Stimulated activated CD4-positive, alpha-beta T cell treated with anti-CD3 and anti-CD28 coated beads, Interleukin-12 subunit alpha, Interleukin-12 subunit beta, amount 100 ng/mL, for 48 hours (primary cell): ENCODE measurements around the gene KY.

Experiments
- DNase-seq, 3 donors: peaks; one replicate each; pipeline ENCODE4 v3.0.0-alpha.2; 2020; ENCODE audit warnings: low read depth in 2 of 3, low spot score in 1 of 3

KY gene, protein sequence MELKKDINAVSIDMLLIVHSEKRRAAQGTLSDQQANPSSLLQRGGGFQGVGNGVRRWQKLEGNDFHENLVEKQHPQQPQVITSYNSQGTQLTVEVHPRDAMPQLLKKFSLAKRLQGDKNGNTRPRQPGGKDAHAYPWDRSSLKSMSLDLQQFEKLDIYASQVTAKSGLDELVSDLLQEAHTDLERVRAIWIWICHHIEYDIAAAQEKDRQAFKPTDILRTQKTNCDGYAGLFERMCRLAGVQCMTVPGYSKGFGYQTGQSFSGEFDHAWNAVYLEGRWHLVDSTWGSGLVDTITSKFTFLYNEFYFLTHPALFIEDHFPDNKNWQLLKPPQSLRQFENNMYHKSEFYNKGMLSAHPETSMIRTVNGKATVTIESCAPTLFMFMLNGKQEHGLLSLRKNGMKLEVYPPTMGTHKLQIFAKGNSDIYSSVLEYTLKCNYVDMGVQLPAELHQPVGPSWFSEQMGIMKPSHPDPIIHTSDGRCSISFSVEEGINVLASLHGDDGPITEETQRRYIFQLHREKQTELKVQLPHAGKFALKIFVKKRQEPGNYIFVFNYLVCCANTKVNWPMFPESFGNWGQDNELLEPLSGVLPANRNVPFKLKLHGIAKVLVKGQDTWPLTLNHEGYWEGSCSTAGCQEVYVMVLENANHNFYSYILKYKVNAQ

DNA sequence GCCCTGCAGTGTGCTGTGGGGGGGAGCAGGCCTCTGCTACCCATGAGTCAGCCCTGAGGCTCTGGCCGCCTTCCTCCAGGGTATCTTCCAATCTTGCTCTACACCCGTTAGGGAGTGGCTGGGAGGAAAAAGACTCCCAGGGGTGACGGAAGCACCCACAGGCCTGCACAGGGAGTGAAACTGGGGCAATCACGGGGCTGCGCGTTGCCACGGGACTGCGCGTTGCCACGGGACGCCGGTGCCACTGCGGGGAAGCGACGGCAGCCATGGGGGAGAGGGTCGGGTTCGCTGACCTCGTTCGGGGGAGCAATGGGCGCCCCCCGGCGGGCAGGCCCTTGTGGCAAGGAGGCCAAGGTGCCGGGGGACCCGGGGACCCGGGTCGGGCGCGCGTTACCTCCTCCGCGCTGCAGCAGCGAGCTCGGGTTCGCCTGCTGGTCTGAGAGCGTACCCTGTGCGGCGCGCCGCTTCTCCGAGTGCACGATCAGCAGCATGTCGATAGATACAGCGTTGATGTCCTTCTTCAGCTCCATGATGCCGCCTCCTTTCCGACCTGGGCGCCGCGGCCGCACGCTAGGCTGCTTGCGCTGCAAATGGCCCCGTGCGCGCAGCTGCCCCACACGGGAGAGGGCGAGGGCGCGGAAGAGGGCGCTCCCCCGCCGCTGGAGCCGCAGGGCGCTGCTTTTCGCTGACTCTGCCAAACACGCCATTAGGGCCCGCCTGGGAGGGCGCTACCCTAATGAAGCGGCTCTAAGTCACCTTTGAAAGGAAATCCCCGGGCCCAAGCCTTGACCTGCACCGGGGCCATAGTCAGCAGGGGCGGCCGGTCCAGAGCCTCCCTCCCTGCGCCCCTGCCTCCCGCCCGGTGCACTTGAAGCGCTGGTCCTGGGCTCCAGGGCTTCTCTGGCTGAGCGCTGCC lies at the start of gene KY:
Gene KY (minus strand): TSS at position 592 of the 916 bp plus-strand sequence. CDS start 62 bp downstream, at position 530.
- DNase-seq = no peak

DNA sequence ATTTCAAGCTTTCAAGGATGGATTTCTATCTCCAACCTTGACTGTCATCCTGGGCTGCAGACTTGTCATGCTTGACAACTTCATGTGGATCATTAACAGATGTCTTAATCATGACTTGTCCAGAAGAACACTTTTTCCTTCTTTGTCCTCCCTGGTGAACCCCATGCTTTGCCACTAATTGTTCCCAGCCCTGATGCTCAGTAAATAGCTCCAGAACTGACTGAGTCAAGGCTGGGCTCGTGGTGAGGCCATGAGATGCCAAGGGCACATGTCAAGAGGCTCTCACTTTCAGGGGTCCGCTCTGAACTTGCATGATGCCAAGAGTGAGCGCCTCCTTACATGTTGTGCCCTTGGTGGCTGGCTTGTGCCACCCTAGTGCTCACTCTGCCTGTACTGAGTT lies 48.9 kb upstream of the KY start:
- DNase-seq = no peak

DNA sequence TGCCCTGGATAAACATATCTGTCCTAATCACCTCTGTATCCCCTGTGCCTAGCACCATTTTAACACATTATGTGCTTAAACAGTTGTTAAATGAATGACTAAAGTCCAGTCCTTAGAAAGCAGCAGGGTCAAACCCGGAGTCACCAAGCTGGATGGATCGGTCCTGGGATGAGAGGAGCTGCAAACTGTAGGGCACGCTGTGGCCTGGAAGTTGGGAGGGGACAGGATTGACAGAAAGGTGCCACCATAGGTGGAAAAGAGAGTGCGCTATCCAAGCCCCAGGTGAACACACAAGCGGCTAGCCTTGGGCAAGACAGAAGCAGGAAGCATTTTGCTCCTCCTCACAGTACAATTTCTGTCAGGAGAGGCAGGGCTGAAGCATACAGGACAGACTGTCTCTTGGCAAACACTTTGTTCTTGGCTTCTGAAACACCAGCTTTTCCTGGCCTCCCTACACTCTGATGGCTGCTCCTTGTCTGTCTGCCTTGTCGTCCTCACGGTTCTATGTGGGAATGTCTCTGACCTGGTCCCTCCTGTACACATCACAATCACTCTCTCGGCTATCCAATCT lies 48.4 kb upstream of the KY start:
- no peak for DNase-seq

DNA sequence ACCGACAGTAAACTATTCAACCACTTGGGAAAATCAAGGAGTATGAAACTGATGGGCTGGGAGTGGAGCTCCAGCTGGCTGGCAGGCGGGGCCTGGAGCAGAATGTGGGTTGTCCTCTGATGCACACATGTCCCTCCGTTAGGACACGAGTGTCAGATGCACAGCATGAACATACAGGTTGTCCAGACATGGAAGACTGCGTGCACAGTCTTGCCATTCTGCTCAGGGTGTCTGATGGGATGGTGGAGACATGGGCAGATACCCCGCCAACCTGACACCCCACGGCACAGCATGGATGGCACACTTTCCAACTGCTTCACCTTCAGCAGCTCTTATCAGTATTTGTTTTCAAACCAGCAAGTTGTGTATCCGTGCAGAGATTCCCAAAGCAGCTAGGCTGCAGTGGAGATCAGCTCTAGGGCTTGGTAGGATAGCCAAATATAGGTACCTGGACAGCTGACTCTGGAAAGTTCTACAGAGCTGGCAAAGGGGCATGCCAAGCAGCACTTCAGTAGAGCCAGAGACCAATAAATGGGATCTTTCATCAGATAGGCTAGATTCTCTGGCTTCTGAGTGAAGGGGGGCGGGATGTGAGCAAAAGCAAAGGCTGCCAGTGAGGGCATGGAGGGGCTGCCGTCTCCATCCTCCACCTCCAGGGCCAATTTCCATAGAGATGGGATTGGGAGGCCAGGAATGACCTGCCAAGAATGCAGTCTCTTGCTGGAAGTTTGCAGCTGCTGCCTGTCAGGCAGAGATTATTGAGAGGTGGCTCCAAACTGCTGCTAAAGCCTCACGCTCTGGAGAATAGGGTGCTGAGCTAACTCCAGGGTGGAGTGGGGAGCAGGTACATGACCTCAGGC lies 47.2 kb upstream of the KY start:
- no peak for DNase-seq

DNA sequence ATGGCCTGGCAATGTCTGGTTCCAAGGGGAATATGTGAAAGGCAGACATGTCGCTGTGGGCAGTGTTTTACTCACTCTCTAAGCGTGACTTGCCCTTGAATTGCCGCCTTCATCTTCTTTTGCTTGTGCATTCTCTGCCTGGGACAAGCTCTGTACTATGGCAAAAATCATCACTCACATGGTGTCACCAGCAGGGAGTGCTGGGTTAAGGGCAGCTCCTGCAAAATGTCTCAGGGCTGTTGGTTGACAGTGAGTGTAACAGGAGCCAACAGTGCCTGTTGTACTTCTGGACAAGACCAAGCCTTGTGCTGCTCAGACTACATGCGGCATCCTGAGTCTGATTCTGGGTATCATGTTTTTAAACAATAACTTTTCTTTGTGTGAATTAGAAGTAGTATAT lies 45.3 kb upstream of the KY start:
- no peak for DNase-seq

DNA sequence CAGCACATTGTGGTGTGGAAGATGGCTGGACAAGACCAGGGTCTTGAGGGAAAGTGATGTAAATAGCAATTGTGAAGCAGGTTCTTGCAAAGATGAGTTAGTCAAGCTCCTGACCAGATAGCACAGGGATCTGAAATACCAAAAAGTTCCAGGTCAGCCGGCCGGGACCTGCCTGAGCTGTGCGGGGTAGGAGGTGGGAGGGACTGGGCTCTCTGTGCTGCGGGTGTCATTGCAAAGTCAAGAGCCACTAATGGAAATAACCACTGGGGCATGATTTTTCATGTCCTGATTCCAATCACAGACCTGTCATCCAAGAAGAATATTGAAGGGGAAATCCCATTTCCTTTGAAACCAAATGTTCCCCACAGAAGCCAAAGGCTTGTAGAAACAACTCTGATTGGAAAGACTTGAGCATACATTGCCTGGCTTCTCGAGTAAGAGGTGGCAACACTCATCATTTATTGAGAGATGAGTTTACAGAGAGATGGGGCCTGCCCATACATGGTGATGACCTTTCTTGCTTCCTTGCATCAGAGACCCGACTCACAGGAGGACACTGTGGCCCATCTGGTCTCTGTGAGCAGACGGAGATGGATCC lies 44.2 kb upstream of the KY start:
- no peak for DNase-seq

DNA sequence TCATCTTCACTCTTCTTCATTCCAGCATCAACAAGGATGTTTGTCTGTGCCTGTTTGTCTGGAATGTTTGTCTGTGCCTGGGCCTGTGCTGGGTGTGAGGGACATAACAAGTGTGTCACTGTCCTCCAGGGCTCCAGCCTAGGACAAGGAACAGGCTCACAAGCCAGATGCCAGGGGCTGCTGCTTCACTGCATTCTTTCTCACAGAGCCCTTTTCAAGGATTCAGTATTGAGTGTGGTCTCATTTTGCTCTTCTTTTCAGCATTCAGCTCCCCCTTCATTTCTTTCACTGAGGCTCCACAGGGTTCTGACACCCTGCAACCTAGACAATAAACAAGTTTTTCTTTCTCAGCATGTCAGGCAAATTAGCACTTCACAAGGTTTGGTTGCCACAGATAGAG lies 43.6 kb upstream of the KY start:
- no peak for DNase-seq

DNA sequence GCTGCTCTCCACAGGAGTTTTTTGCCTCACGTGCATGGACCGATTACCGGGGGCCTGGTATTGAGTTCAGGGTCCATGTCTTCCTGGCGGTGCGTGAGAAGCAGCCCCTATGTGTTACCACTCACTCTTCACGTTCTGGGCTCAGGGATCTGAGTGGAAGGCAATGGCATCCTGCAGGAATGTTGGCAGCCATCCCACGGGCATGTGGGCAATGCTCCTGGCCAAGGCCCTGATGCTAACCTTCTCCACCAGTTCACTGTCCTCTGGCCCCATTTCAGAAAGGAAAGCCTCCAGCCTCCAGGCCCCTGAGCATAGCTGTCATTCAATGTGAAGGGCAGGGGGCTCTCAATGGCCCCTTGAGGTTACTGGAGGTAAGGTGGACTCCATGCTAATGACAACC lies 43.0 kb upstream of the KY start:
- DNase-seq = no peak

DNA sequence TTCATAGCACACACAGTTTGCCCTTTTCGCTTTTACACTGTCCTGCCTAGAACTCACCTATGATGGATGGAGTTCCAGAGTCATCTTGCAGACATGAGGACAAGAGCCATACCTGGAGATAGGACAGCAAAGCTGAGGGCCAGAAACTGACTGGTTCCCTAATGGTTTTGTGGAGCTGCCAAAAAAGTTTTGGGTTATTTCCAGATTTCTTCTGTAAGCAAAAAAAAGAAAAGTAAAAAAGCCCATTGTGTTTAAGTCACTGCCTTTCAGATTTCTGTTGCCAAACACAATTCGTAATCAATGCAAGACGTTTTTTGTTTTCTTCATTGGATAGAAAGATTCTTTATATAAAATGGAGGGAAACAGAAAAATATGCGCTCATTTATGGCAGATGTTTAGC lies 42.4 kb upstream of the KY start:
- DNase-seq = no peak

DNA sequence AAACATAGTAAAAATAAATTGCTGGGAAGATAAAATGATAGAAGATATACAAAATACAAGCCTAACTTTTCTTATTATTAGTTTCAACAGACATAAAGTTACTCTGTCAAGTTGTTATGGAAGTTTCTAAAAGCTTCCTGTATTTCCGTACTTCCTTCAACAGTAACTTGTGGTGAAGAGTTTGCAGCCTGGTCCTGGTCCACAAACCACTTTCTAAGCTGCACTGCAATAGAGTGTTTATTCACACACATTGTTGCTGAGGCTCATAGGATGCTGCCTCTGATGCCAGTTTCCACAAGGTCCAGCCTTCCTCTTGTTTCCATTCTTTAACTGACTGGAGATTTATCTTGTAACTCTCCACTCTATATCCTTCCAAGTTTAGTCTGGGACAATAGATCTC lies 39.4 kb upstream of the KY start:
- DNase-seq = no peak

DNA sequence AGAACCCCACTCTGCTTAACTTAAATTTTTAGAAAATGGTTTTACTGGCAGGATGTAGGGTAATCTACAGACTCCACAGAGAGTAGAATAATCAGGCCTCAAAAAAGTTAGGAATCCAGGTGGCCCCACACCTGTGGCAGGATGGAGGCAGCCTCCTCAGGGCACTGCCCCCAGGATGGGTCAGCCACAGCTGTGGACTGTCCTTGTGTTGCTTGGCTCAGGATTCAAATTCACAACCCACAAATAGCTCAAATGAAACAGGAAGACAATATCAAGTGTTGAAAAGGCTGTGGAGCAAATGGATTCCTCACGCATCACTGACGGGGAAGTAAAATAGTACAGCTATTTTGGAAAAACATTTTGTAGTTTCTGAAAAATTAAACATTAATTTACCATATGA lies 36.8 kb upstream of the KY start:
- DNase-seq = no peak

DNA sequence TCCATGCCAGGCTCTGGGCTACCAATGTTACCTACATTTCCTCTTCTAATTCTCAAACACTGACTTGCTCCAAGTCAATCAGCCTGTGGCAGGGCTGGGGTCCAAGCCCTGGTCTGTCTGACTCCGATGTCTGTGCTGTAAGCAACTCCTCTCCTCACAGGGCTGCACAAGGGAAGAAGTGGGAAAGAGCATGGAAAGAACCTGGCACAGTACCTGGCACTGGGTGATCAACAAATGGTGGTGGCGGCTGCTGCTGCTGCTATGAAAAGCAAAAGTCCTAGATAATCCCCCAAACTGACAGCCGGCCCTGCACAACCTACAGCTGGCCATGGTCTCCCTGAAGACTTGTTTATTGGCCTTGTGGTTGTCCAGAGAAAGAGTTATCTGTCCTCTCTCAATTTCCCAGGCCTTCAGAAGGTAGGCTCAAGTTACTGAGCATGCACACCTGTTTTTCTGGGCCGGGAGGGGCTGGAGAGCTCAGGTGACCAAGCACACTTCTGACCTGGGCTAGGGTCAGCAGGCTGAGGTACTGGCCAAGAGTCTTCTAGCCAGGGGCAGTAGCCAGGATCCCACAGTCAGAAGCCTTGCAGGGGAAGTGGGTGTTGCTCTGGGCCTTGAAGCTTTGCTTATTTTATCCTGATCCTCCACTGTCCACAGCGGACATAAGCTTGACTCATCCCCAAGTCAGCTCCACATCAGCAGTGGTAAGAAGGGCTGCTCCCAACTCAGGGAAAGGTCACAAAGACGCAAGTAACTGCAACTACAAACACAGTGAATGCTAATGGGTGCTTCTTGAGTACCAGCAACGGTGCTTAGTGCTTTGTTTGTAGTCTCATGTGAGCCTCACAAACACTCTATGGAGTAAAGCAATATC lies 35.3 kb upstream of the KY start:
- DNase-seq = no peak

DNA sequence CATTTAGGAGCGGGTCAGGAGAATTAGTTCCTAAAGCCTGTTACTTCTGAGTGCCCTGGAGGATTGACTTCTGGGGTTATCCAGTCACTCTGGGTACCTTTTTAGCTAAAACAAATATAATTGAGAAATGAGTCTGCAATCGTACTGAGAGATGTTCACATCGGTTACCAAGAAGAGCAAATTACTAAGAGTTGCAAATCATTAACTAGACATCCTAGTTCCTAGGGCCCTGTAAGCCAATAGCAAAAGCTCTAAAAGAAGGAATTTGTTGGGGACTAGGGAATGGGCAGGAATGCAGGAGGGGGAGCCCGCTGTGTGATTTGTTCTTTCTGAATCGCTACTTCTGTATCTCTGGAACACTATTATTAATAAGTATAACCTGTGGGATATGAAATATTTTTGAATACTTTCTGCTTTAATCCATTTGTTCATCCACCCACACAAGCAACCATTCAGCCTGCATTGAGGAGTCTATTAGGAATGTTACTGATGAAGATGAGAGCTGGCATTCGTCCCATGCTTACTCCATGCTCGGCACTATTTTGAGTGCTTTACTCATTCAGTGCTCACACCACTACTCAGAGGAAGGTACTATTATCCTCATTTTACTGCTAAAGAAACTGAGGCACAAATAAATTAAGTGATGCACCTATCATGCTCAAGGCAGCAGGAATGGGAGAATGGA lies 31.5 kb upstream of the KY start:
- DNase-seq = no peak

DNA sequence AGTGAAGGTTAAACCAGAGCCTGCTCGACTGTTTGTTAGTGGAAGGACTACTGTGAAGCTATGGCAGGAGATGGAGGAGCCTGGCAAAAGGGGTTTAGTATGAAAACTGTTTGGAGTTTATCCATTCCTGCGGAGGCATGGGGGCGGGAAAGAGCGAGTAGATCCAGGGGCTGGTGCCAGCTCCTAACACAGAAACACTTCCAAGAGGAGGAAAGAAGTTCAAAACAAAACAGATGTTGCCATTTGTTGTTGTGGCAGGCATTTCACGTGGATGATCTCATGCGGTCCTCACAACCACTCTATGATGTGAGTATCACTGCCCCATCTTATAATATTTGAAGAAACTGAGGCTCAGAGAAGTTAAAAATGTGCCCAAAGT lies 30.7 kb upstream of the KY start:
- no peak for DNase-seq

DNA sequence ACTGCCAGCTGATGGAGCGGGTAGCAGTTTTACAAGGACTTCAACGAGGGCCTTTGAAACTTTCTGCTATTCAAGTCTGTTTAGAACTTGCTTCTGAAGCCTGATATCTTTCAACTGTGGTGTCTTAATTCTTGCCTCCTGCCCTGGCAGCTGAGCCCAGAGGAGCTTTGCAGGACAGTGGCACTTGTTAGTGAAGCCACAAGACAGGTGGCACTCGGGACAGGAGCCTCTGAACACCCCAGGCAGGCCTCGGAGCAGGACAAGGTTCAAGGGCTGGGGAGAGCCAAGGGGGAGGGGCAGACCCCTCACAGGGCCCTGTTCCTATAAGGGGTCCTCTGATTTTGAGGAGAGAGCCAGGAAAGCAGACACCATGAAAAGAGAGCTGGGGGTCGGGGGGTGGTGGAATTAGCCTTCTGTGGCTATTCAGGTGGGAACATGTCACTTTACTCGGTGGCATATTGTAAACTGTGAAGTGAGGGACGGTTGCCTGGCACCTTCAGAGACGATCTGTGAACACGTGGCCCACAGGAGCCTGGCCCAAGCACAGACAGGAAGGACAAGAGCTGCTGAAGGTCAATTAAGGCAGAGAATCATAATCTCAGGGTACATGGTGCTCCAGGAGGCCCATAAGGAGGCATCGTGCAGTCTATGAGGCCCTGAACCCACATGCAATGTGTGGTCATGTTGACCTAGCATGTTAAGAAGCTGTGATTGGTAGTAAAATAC lies 30.1 kb upstream of the KY start:
- no peak for DNase-seq

DNA sequence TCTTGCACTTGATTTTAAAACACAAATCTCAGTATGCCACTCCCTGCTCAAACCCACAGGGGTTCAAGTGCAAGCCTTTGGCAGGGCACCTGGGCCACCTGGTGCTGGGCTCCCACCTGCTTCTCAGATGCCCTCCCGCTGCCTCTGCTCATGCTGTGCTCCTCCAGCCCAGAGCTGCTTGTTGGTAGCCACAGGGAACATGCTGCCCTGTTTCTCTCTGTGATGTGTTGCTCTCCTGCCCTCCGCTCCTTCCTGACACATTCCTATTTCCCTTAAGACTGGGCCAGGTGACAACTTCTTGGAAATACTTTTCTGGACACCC lies 27.1 kb upstream of the KY start:
- DNase-seq = no peak

DNA sequence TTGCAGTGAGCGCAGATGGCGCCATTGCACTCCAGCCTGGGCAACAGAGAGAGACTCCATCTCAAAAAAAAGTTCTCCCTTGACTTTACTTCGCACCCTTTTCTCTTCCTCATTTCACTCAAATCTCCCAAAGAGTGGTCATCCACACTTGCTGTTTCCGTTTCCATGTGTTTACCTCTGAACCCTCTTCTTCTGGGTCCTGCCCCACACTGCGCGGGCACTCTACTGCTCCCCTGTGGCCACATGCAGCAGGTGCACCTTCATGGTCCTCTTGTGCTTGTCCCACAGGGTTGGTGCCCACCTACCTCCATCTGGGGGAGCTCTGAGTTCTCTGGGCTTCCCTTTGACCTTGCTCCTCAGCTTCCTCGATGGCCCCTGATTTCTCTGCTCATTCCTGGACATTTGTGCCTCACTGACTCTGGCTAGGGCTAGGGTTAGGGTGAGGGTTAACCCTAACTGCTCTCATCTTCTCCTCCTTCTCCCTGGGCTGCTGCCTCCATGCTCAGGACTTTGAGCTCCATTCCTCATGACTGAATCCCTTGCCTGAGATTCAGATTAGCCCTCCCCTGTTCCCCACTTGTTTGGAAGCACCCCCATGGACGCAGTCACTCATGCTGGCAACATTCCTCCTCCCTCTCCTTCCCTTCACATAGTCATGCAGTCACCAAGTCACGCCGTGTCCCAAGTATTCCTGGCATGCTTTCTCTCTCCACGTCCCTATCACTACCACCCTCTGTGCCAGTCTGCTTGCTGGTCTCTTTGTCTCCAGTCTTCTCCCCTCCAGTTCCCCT lies 26.6 kb upstream of the KY start:
- DNase-seq = no peak
